ENCODE data around the gene RIOX2. TPM values are rescaled to one million over a fixed set of nuclear protein-coding genes. Genes with fewer than 3 reads are reported as not detected.

The RIOX2 gene
- total RNA-seq, 1 experiment from 2014 or later: 73.9 TPM

DNA sequence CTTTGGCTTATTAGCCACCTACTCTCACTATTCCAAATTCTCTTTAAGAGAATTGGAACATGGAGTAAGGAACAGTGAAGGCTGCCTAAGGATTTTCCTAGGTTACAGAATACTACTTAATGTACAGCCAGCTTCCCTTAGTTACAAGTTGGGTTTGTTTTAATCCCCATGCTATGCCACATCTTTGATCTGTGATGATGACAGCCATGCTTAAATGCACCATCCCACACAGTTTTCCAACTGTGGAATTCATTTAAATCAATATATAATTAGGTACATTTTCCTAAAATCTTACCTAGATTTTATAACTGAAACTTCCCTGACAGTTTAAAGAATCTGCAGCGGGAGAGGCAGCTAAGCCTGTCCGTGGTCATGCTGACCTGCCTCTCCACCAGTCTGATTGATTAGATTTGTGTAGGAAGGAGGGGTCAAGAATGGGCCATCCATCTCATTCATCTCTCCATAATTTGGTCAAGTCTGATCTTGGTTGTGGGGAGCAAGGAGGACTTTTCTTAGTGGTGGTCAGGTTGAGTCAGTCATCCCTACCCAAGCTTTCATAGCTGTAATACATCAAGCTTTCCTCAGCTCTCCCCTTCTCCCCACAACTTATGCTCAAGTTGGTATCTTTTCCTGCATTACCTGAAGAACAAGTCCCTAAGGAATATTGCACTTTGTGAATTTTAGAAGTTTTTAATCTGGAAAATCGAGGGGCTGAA is 37.1 kb downstream of the RIOX2 start:
- H3K4me1 Mint-ChIP-seq (ENCODE audit: insufficient read depth, unreplicated experiment): peaks cover 6% of the 10 kb centered on the region
- intact Hi-C loops (cut with micrococcal nuclease): no loop called here
- peaks cover 8% of the 10 kb centered on the region for H3K9me3 Mint-ChIP-seq (ENCODE audit: unreplicated experiment)
- H3K27me3 Mint-ChIP-seq (ENCODE audit: insufficient read depth, unreplicated experiment): no peaks in the 10 kb centered on the region
- H3K27ac Mint-ChIP-seq (ENCODE audit: low read depth, unreplicated experiment): no peak overlapping the region
- TF ChIP-seq, protein P1, sequence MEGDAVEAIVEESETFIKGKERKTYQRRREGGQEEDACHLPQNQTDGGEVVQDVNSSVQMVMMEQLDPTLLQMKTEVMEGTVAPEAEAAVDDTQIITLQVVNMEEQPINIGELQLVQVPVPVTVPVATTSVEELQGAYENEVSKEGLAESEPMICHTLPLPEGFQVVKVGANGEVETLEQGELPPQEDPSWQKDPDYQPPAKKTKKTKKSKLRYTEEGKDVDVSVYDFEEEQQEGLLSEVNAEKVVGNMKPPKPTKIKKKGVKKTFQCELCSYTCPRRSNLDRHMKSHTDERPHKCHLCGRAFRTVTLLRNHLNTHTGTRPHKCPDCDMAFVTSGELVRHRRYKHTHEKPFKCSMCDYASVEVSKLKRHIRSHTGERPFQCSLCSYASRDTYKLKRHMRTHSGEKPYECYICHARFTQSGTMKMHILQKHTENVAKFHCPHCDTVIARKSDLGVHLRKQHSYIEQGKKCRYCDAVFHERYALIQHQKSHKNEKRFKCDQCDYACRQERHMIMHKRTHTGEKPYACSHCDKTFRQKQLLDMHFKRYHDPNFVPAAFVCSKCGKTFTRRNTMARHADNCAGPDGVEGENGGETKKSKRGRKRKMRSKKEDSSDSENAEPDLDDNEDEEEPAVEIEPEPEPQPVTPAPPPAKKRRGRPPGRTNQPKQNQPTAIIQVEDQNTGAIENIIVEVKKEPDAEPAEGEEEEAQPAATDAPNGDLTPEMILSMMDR (IDR thresholded peaks at IDR 0.05; ENCODE audit: unreplicated experiment): no peak
- no peak overlapping the region for H3K4me3 Mint-ChIP-seq (ENCODE audit: unreplicated experiment)
- CTCF ChIA-PET: interaction anchor here (1.1 kb wide), 1 partner anchor 141 kb away, joined by 6 read pairs; no protein-coding TSS in a partner anchor
- H3K36me3 Mint-ChIP-seq (ENCODE audit: insufficient read depth, unreplicated experiment): peaks cover 24% of the 10 kb centered on the region
- no peak for DNase-seq (ENCODE audit: unreplicated experiment)
- BruUV-seq (replicated peaks): no TSS peak
- POLR2A ChIA-PET: interaction anchor here (0.5 to 1.5 kb wide), 5 partner anchors 13 to 114 kb away, joined by 3 to 4 read pairs (median 3); partner anchors contain the start of gene RIOX2

GRCh38 chr3:97932387-97932801 is 39.8 kb downstream of the RIOX2 start:
- Mint-ChIP-seq H3K27me3 (ENCODE audit: insufficient read depth, unreplicated experiment) (no peaks in the 10 kb centered on the region), H3K4me3 (ENCODE audit: unreplicated experiment) (no peak overlapping the region), H3K4me1 (ENCODE audit: insufficient read depth, unreplicated experiment) (peaks cover 6% of the 10 kb centered on the region), H3K9me3 (ENCODE audit: unreplicated experiment) (peaks cover 8% of the 10 kb centered on the region), H3K36me3 (ENCODE audit: insufficient read depth, unreplicated experiment) (peaks cover 20% of the 10 kb centered on the region), H3K27ac (ENCODE audit: low read depth, unreplicated experiment) (no peak overlapping the region)
- BruUV-seq (replicated peaks): no TSS peak
- CTCF ChIA-PET: interaction anchor here (0.7 to 0.8 kb wide), 2 partner anchors 11 to 39 kb away, joined by 3 to 5 read pairs; no protein-coding TSS in a partner anchor
- POLR2A ChIA-PET: interaction anchor here (0.6 to 1.0 kb wide), 5 partner anchors 11 to 109 kb away, joined by 3 to 6 read pairs (median 3); no protein-coding TSS in a partner anchor
- intact Hi-C loops (cut with micrococcal nuclease): no loop called here
- DNase-seq (ENCODE audit: unreplicated experiment): no peak
- TF ChIP-seq, protein P1 (IDR thresholded peaks at IDR 0.05; ENCODE audit: unreplicated experiment): no peak

DNA sequence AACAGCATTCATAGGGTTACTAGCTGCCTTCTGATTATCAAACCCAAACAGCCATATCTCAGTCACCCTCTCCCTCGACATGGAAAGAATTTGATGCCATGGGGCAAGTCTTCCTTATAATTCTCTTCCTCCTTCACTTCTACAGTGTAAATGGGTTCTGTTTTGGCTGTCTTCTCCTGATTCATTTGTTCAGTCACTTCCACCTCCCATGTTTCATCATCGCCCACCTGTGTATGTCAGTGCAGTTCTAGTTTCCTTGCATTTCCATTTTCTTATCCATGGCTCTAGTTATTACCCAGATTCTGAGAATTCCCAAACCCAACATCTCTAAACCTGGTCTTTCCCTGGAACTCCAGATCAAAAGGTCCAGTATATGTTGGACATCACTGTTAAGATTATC is 41.0 kb downstream of the RIOX2 start:
- CTCF ChIA-PET: no interaction called here
- no peak for DNase-seq (ENCODE audit: unreplicated experiment)
- intact Hi-C loops (cut with micrococcal nuclease): no loop called here
- POLR2A ChIA-PET: no interaction called here
- TF ChIP-seq, protein P1 (IDR thresholded peaks at IDR 0.05; ENCODE audit: unreplicated experiment): no peak
- BruUV-seq (replicated peaks): no TSS peak
- H3K27ac Mint-ChIP-seq (ENCODE audit: low read depth, unreplicated experiment): no peak overlapping the region
- peaks cover 8% of the 10 kb centered on the region for H3K9me3 Mint-ChIP-seq (ENCODE audit: unreplicated experiment)
- no peak overlapping the region for H3K4me3 Mint-ChIP-seq (ENCODE audit: unreplicated experiment)
- no peaks in the 10 kb centered on the region for H3K27me3 Mint-ChIP-seq (ENCODE audit: insufficient read depth, unreplicated experiment)
- peaks cover 9% of the 10 kb centered on the region for H3K36me3 Mint-ChIP-seq (ENCODE audit: insufficient read depth, unreplicated experiment)
- H3K4me1 Mint-ChIP-seq (ENCODE audit: insufficient read depth, unreplicated experiment): peaks cover 6% of the 10 kb centered on the region

- POLR2A ChIA-PET: interaction anchor here (1.5 kb wide), 1 partner anchor 12 kb away, joined by 6 read pairs; no protein-coding TSS in a partner anchor
- H3K4me3 Mint-ChIP-seq (ENCODE audit: unreplicated experiment): no peak overlapping the region
- no peak for DNase-seq (ENCODE audit: unreplicated experiment)
- no peak overlapping the region for H3K27ac Mint-ChIP-seq (ENCODE audit: low read depth, unreplicated experiment)
- H3K36me3 Mint-ChIP-seq (ENCODE audit: insufficient read depth, unreplicated experiment): peaks cover 9% of the 10 kb centered on the region
- no peaks in the 10 kb centered on the region for H3K27me3 Mint-ChIP-seq (ENCODE audit: insufficient read depth, unreplicated experiment)
- intact Hi-C loops (cut with micrococcal nuclease): no loop called here
- TF ChIP-seq, protein P1 (IDR thresholded peaks at IDR 0.05; ENCODE audit: unreplicated experiment): no peak
- H3K4me1 Mint-ChIP-seq (ENCODE audit: insufficient read depth, unreplicated experiment): peaks cover 6% of the 10 kb centered on the region
- CTCF ChIA-PET: interaction anchor here (0.8 to 1.3 kb wide), 2 partner anchors 48 to 113 kb away, joined by 3 read pairs; no protein-coding TSS in a partner anchor
- peaks cover 8% of the 10 kb centered on the region for H3K9me3 Mint-ChIP-seq (ENCODE audit: unreplicated experiment)
- BruUV-seq (replicated peaks): no TSS peak
Observed at GRCh38 chr3:97930018-97930417, 42.2 kb downstream of the RIOX2 start.
